Left forelimb (tissue), 1 donor: Measurements from ENCODE around the gene PSENEN.

Experiments used
- DNase-seq: peaks from one replicate; pipeline ENCODE4 v3.0.0-alpha.2; 2018; ENCODE audit warnings: low spot score

PSENEN gene

DNA sequence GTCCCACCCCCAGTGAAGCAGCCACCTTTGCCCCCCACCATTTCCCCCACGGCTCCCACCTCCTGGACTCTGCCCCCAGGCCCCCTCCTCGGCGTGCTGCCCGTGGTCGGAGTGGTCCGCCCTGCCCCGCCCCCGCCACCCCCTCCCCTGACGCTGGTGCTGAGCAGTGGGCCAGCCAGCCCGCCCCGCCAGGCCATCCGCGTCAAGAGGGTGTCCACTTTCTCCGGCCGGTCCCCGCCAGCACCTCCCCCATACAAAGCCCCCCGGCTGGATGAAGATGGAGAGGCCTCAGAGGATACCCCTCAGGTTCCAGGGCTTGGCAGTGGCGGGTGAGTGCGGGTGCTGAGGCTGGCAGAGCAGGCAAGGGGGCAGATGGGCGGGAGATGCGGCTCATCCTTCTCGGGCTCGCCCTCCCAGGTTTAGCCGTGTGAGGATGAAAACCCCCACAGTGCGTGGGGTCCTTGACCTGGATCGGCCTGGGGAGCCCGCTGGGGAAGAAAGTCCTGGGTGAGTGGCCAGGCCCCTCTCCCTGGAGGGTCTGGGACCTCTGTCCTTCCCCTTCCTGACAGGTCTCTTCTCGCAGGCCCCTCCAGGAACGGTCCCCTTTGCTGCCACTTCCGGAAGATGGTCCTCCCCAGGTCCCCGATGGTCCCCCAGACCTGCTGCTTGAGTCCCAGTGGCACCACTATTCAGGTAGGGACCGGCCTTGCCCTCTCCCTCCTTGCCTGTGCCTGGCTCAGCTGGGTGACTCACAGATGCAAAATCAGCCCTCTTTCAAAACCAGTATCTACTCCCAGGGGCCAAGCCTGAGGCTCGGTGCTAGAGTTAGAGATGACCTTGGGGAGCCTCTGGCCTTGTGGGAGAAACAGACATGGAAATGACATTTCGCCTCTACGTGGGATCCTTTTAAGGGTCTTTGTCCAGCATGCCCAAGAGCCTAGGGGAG lies 12.0 kb upstream of the PSENEN start:
- no peak for DNase-seq

DNA sequence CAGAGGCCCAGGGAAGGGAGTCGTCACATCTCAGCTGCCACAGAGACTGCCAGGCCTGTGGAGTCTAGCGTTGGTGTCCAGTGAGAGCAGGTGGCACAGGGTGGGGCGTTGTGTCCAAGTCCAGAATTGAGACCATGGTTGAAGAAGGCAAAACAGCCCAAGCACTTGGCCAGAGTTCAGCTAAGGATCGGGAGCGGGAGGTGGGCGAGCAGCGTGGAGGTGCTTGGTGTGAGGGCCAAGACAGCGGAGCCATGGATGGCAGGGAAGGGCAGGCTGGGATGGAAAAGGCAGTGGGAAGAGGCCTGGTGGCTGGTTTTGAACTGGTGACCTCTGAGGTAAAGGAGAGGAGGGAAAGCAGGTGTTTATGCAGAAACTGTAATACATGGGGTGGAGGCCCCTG lies 11.2 kb upstream of the PSENEN start:
- no peak for DNase-seq

DNA sequence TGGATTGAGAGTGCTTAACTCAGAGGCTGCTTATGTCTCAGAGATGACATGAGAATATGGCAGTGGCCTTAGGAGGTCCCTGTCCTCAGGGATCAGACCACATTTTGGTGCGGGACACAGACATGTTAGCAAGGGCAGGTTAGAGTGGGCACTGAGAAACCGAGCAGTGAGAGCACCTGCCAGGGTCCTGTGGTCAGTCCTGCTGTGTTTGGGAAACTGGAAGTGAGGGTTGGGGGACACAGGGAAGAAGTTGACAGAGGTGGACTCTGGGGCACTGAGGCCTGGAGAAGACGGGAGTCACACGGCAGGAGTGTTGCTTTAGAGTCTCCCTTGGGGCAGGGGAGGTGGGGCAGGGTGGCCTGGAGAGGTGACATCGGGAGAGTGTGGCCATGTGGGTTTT lies 10.6 kb upstream of the PSENEN start:
- DNase-seq: no peak

DNA sequence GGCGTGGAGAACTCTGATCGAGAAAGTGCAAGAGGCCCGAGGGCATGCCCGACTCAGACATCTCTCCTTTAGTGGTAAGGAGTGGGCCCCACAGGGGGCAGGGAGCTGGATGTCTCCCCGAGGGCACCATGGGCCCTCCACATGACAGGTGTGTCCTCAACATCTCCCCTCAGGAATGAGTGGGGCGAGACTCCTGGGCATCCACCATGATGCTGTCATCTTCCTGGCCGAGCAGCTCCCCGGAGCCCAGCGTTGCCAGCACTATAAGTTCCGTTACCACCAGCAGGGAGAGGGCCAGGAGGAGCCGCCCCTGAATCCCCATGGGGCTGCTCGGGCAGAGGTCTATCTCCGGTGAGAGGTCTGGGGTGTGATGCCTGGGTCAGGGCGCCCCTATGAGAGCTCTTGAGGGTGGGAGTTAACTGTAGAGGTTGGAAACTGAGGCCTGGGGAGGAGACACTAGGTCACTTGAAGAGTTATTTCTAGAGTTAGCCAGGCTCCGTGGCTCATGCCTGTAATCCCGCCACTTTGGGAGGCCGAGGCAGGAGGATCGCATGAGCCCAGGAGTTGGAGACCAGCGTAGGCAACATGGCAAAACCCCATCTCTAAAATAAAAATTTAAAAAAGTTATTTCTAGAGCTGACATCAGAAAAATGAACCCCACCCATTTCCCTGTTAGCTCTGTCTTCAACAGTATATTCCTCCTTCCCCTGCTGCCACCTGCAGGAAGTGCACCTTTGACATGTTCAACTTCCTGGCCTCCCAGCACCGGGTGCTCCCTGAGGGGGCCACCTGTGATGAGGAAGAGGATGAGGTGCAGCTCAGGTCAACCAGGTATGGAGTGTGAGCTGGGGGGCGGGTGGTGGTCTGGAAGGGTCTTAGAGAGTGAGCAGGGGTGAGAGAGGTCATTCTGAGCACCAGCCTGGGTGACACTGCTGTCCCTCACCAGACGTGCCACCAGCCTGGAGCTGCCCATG lies 8.3 kb upstream of the PSENEN start:
- DNase-seq: no peak

DNA sequence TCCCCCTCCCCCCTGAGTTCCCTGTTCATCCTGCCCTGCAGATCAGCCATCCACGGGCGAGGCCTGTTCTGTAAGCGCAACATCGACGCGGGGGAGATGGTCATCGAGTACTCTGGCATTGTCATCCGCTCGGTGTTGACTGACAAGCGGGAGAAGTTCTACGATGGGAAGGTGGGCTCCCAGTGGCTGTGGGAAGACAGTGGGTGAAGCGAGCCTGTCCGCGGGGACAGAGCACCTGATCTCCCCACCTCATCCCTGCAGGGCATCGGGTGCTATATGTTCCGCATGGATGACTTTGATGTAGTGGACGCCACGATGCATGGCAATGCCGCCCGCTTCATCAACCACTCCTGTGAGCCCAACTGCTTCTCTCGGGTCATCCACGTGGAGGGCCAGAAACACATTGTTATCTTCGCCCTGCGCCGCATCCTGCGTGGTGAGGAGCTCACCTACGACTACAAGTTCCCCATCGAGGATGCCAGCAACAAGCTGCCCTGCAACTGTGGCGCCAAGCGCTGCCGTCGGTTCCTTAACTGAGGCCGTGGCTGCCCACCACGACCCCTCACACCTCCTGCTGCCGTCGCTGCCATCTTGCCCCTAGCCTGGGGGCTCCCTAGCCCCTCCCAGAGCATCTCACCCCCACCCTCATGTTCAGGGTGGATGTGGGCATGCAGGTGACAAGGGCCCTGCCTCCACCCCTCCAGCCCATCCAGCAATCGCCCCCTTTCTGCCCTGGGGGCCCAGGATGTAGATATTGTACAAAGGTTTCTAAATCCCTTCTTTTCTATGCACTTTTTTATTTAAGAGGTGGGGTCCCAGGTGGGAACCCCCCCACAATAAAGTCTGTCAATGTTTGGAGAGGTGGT lies 7.2 kb upstream of the PSENEN start:
- no peak for DNase-seq

DNA sequence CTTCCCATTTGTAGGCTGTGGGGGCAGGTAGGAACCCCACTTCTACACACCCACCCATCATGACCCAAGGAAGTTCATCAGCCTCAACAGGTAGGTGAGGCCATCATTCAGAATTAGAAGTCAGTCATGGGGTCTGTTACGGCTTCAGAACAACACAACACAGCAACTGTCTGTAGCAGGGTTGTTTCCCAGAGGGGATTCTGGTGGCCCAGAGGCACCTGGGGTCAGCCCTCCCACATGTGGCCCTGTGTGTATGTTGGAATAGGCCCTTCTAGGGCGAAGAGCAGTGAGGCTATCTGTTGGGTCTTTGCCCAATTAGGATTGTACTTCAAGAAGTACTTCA lies 6.6 kb upstream of the PSENEN start:
- DNase-seq: no peak

DNA sequence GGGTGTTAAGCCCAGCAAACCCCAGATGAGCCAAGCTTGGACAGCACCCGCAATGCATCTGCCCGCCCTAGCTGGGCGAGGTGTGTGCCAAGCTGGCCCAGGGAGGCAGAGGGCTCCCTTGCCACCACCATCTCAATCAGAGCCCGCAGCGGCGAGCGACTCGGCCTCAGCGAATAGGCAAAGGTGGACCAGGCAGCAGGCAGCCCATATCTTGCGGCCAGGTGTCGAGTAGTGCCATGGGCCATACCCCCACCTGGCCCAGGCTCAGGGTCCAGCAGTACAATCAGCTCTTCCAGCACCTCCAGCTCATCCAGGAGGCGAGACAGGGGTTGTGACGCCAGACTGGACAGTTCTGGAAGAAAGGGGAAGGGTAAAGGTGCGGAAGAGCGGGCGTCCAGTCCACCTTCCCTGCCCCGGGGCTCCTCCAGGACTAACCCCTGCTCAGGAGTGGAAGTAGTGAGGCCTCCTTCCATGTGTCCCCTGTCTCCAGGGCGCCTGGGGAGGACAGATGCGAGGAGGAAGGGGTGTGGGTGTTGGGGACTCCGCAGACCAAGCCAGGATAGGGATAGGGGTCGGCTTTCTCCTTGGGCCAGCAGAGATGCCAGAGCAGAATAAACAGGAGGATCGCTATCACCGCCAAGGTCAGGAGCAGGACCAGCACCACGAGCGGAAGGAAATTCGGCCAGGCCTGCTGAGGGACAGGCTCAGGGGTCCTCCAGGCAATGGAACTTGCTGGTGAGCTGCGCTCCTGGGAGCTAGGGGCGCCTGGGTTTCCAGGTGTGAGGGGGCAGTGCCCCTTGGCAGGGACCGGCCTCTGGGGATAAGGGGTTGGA lies 6.0 kb upstream of the PSENEN start:
- no peak for DNase-seq

DNA sequence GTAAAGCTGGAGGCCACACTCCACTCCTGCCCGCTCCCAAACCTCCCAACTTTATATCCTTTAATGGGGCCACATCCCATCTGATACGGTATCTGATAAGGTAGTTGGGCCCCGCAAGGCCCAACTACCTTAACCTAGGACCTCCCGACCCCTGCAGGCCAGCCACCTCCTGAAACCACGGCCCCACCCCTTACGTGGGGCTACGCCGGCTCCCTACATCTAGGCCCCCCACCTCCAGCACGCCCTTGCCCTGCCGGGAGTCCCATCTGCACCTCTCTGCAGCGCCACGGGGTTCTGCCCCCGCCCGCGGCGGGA lies 5.4 kb upstream of the PSENEN start:
- no peak for DNase-seq

DNA sequence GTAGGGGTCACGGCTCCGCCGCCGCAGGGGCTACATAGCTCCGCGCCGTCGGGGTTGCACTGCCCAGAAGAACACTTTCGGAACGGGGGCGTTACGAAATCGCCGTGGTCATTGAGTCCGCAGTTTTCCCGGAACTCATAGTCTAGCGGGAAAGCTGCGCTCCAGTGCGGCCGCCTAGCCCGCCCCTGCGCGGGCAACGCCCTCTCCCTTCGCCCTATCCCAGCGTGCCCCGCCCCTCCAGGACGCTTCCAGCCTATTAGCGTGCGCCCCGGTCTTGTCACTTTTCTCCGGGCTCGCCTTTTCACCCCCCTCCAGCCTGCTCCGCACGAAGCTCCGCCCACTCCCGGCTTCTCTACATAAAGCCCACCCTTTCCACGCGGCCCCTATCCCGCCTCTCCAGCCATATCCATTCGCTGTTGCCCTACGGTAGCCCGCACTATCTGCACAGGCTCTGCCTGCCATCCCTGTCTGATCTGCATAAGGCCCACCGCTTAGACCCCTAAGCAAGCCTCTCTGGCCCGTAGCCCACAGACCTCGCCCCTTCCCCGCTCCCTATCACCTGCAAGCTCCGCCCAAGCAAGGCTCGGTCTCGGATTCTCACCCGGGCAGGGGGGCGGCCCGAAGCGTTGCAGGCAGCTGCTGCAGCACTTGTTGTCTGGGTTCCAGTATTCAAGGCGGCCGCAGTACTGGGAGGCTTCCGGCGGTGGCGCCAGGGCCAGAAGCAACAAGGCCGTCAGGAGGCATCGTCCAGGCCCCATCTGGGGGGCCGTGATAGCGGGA lies 4.8 kb upstream of the PSENEN start:
- peak; percentile 98 for DNase-seq

DNA sequence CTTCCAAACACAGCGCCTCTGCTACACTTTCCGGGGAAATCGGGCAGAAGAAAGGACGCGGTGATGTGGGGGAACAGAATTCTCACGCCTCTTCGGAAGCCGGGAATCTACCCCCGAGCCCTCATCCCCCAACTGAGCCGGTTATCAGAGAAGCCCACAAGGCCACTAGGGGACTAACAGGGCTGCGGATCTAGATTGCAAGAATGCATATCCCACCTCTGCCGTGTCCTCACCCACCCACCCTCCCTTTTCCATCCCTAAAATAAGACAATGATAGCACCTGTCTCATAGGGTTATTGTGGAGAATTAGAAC lies 4.3 kb upstream of the PSENEN start:
- DNase-seq: no peak

DNA sequence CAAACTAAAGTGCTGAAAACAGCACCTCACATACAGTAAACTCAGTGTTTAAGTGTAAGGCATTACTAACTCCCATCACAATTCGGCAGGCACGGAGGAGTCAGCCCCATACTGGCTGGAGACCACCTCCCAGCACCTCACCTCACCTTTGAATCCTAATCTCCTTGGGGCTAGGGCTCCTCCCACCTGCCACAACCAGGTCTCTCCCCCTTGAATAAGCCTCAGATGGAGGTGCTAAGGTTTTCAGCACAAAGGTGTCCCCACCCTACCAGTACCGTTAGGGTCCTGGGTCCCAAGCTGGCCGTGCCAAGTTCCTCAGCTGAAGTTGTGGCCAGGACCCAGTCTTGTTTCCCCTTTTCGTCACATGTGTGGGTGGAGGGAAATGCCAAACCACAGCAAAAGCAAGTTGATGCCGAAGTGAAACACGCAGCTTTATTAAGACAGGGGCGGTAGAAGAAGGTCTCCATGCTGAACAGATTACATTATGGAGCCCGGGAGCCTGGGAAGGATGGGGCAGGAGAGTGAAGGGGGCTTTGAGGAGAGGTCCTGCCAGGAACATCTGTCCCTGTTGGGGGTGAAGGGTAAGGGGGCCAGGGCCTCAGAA lies 3.2 kb upstream of the PSENEN start, which contains the start of gene IGFLR1:
IGFLR1 (minus strand) TSS at position 332 of the 604 bp plus-strand sequence. CDS start 1,272 bp downstream, outside the sequence.
- DNase-seq: no peak

DNA sequence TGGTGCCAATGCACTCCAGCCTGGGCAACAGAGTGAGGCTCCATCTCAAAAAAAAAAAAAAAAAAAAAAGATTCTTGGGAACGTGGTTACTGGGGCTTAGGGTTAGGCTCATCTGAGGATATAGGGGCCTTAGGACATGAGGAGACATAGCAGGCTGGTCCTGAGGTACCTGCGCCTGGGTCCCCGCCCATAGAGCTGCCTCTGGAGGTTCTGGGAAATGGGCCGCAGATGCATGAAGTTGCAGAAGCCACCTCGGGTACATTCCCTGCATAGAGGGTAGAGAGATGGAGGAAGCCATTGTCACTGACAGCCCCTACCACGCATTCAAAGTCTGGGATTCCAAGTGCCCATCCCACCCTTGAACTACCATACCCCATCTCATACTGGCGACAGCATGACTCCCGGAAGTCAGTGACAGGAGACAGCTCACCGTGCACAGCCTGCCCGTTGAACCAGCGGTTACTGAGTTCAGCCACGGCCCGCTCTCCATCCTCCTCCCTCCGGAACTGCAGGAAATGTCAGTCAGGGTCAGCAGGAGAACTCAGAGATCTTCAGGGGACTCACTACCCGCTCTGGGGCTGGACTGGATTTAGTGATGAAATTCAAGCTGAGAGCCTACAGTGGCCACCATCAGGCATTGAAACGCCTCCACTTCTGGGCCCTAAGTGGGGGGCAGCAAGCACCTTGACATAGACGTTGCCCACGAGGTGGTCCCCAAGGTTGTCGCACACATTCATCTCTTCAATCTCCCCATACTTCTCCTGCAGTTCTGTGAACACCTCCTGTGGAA lies 1.6 kb upstream of the PSENEN start:
- no peak for DNase-seq

DNA sequence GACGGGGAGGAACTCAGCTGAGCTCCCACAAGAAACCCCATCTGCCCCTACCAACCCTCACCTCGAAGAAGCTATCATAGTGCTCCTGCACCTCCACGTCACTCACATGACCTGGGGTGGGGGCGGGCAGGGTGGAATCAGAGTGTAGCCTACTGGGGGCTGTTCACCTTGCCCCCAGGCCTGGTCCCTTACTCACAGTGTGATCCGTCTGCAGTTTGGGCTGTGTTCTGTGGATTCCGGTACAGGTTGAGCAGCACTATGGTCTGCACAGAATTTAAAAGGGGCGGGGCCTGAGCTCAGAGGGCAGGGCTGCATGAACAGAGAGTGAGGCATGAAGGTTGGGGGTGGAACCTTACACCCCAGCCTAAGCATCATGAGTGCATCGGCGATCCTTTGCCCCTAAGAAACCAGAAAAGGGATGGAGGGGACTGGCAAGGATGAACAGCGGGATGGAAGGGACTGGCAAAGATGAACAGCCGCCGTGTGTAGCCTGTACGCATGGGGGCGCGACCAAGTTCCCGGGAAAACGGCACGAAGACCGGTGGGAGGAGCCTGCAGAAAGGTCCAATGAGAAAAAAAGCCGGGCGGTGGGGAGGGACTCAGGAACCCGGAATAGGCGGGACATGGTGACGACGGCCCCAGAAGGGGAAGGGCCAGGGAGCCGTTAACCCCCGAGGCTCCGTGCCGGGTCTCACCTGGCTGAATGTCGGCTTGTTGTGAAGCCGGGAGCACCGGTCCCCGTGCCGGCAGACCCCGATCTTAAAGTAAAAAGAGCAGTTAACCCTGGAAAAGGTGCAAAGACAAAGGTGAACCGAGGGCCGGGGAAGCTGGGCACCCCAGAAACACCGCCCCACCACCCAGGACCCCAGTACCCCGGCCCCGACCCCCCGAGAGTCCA lies 772 bp upstream of the PSENEN start:
- peak; percentile 95 for DNase-seq

DNA sequence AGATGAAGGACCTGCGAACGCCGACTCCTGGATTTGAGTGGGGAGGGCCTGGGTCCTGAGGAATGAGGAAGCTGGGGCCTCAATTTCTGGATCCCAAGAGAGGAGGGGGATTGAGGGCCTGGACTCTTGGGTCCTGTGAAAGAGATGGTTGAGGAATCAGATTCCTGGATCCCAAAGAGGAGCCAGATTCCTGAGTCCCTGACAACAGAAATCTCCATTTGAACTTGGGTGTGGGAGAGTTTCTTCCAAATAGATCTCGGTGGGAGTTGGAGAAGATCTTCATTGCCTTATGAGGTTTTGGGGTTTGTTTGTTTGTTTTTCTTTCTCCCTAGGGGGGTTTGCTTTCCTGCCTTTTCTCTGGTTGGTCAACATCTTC lies 624 bp downstream of the PSENEN start:
- DNase-seq: no peak

DNA sequence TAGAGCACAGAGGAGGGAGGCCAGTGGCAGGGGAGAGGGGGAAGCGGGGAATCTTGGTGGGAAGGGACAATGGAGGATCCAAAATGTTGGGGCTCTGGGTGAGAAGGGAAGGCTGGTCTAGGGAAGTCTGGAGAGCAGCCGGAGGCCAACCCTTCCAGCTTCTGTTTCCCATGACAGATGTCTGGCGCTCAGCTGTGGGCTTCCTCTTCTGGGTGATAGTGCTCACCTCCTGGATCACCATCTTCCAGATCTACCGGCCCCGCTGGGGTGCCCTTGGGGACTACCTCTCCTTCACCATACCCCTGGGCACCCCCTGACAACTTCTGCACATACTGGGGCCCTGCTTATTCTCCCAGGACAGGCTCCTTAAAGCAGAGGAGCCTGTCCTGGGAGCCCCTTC lies 1.1 kb downstream of the PSENEN start:
- no peak for DNase-seq

DNA sequence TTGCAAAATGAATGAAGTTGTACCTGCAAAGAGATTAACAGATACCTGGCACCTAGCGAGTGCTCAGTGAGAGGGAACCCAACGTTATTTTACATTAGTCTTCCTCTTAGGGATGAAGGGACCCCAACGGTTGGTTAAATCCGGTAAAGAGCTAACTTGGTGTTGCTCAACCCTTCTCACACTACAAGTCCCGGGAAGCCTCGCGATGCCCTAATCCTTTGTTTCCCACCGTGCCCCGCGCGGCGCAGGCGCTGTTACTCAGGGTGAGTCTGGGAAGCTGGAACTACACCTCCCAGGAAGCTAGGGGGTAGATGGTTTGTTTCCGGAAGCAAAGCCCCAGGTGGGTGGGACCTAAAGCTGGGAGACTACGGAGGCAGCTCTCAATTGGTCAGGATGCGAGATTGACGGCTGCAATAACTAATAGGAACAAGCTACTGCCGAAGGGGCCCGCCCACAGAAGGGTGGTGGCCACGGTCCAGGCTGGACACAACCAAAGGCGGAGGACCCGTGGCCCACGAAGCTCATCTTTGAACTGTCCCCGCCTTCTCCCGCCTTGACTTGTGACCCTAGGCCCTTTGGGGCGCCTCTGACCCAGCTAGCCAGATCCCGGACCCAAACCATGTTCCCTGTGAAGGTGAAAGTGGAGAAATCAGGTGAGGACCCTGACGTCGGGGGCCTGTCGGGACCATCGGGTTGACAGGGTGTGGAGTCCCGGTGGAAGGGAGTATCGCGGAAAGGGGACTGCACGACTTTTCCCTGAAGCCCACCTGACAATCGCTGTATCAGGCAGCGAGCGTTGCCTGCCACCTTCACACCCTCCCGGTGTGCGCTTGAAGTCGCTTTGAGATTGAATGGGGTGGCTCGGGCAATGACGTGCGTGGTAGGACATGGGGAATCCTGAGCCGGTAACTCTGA lies 2.9 kb downstream of the PSENEN start, which contains the start of gene LIN37:
LIN37 (plus strand) TSS at position 471 of the 915 bp plus-strand sequence; CDS start at position 620, 149 bp downstream.
- DNase-seq: peak; percentile 99

DNA sequence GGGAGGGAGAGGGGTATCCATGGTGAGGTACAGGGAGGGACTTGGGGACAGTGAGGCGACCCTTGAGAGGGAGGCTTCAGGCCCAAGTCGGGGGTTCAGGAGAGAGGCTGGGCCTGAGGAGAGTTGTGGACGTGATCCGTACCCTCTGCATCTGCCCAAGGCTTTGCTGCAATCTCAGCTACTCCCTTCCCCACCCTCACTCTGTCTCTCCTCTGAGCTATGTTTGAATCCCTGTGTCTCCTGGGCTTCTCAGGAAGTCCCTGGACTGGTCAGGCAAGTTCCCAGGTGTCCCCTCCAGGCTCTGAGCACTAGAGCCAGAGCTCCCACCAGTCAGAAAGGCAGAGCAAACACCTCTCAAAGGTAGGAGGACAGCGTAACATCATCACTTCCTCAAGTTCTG lies 4.7 kb downstream of the PSENEN start:
- no peak for DNase-seq
